HL-60 (cell line): ENCODE measurements around the gene TAS2R14.

Experiments used
- DNase-seq, 2 experiments: peaks; one replicate each; pipeline ENCODE4 v3.0.0-alpha.2; 2010 to 2020; ENCODE audit warnings: low read depth in 1 of 2, low spot score in 1 of 2
- H3K27ac ChIP-seq: fragments of 250-450 bp; sonication (Bioruptor Pico); replicated peaks from 2 replicates; pipeline ENCODE4 v1.5.1; 2020; ENCODE audit warnings: mild to moderate bottlenecking, moderate library complexity
- H3K27me3 ChIP-seq: fragments of 250-450 bp; sonication (Bioruptor Pico); 2 replicates; pipeline ENCODE4 v1.5.1; 2021; ENCODE audit warnings: mild to moderate bottlenecking, moderate library complexity; ENCODE audit not compliant: insufficient read depth, poor library complexity, severe bottlenecking
- H3K4me3 ChIP-seq: replicated peaks from 2 replicates; pipeline ENCODE4 v1.5.1; 2011; ENCODE audit warnings: mild to moderate bottlenecking, control low read depth, low read length; ENCODE audit not compliant: insufficient read depth
- GABPA ChIP-seq: IDR thresholded peaks from 2 replicates; pipeline ENCODE4 v1.6.1; 2012; ENCODE audit warnings: low read depth
- POLR2AphosphoS5 ChIP-seq: IDR thresholded peaks from 2 replicates; pipeline ENCODE4 v1.6.1; 2012; ENCODE audit warnings: low read depth
- SPI1 ChIP-seq: IDR thresholded peaks from 2 replicates; pipeline ENCODE4 v1.6.1; 2012; ENCODE audit warnings: low read depth, mild to moderate bottlenecking, borderline replicate concordance
- TF ChIP-seq, protein P1 (sequence below): IDR thresholded peaks from one replicate; pipeline ENCODE4 v1.5.1; 2011; ENCODE audit warnings: low read length, control low read depth, inconsistent platforms; ENCODE audit not compliant: insufficient read depth
- TF ChIP-seq, protein P2 (sequence below): IDR thresholded peaks from 2 replicates; pipeline ENCODE4 v1.6.1; 2012; ENCODE audit warnings: low read depth; ENCODE audit not compliant: insufficient replicate concordance

TAS2R14 gene

DNA sequence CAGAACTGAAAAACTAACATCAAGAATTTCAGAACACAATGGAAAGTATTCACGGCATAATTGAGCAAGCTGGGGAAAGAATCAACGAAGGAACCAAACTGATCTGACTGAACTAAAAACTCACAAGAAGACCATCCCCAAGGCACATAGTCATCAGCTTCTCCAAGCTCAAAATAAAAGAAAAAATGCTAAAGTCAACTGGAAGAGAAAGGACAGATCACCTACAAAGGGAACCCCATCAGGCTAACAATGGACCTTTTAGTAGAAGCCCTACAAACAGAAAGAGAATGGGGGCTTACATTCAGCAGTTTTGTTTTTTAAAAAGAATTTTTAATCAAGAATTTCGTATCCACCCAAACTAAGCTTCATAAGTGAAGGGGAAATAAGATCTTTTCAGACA, 35.9 kb upstream of the TAS2R14 start:
- no peak for DNase-seq
- H3K4me3 ChIP-seq = no peak overlapping the region
- H3K27ac ChIP-seq = no peak overlapping the region
- TF ChIP-seq GABPA = no peak
- no peak for TF ChIP-seq SPI1
- TF ChIP-seq, protein P1, sequence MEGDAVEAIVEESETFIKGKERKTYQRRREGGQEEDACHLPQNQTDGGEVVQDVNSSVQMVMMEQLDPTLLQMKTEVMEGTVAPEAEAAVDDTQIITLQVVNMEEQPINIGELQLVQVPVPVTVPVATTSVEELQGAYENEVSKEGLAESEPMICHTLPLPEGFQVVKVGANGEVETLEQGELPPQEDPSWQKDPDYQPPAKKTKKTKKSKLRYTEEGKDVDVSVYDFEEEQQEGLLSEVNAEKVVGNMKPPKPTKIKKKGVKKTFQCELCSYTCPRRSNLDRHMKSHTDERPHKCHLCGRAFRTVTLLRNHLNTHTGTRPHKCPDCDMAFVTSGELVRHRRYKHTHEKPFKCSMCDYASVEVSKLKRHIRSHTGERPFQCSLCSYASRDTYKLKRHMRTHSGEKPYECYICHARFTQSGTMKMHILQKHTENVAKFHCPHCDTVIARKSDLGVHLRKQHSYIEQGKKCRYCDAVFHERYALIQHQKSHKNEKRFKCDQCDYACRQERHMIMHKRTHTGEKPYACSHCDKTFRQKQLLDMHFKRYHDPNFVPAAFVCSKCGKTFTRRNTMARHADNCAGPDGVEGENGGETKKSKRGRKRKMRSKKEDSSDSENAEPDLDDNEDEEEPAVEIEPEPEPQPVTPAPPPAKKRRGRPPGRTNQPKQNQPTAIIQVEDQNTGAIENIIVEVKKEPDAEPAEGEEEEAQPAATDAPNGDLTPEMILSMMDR = no peak
- TF ChIP-seq, protein P2, sequence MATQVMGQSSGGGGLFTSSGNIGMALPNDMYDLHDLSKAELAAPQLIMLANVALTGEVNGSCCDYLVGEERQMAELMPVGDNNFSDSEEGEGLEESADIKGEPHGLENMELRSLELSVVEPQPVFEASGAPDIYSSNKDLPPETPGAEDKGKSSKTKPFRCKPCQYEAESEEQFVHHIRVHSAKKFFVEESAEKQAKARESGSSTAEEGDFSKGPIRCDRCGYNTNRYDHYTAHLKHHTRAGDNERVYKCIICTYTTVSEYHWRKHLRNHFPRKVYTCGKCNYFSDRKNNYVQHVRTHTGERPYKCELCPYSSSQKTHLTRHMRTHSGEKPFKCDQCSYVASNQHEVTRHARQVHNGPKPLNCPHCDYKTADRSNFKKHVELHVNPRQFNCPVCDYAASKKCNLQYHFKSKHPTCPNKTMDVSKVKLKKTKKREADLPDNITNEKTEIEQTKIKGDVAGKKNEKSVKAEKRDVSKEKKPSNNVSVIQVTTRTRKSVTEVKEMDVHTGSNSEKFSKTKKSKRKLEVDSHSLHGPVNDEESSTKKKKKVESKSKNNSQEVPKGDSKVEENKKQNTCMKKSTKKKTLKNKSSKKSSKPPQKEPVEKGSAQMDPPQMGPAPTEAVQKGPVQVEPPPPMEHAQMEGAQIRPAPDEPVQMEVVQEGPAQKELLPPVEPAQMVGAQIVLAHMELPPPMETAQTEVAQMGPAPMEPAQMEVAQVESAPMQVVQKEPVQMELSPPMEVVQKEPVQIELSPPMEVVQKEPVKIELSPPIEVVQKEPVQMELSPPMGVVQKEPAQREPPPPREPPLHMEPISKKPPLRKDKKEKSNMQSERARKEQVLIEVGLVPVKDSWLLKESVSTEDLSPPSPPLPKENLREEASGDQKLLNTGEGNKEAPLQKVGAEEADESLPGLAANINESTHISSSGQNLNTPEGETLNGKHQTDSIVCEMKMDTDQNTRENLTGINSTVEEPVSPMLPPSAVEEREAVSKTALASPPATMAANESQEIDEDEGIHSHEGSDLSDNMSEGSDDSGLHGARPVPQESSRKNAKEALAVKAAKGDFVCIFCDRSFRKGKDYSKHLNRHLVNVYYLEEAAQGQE = no peak
- no peak for TF ChIP-seq POLR2AphosphoS5
- no peaks in the 10 kb centered on the region for H3K27me3 ChIP-seq

DNA sequence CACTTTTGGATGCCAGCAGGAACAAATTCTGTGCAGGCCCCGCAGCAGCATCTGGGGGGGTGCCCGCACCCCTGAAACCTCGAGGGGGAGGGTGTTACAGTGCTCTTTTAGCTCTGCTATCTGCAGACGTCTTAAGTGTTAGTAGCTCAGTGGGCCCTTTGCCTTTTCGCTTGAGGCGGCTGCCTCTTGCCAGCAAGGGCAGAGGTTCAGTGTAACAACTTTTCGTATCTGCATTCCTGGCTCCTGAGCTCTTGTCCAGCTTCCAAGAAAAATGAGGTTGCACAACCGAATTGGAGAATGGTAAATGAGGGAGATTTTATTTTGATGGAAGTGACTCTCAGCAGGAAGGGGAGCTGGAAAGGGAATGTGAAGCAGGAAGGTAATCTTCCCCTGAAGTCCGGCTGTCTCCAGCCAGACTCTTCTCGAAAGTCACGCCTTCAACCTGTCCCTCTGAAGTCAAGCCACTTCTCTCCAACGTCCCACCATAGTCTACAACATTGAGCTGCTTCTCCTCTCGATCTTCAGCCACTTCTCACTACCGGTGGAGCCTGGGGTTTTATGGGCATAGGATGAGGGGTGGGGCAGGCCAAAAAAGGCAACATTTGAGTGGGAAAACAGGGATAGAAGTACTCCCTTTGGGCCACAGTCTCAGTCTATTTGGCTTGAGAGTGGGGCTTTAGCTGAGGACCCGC, 29.8 kb upstream of the TAS2R14 start:
- no peak overlapping the region for H3K4me3 ChIP-seq
- DNase-seq = no peak
- H3K27ac ChIP-seq = no peak overlapping the region
- H3K27me3 ChIP-seq = no peaks in the 10 kb centered on the region
- no peak for TF ChIP-seq GABPA
- TF ChIP-seq POLR2AphosphoS5 = no peak
- no peak for TF ChIP-seq SPI1
- TF ChIP-seq, protein P2 = no peak
- TF ChIP-seq, protein P1 = no peak

DNA sequence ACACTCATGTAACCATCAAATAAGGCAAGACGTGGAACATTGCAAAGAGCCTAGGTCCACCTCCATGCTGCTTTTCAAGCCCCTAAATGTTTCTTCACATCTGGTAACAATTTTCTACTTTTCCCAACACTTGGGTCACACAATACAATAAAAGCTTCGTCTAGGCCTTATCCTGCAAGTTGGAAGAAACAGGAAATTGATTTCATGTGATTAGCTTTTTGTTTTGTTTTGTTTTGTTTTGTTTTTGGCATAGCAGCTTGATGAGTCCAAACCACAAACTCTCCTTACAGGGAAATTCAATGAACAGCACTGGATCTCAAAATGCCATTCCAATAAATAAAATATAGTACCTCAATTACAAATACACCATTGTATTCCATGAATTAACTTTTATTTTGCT, 28.3 kb upstream of the TAS2R14 start:
- no peak for DNase-seq
- H3K27me3 ChIP-seq = no peaks in the 10 kb centered on the region
- H3K27ac ChIP-seq = no peak overlapping the region
- H3K4me3 ChIP-seq = no peak overlapping the region
- TF ChIP-seq, protein P1 = no peak
- TF ChIP-seq GABPA (no peak), POLR2AphosphoS5 (no peak), SPI1 (no peak)
- TF ChIP-seq, protein P2 = no peak
